Heart left ventricle (tissue), 13 donors: ENCODE results near the gene SUMO3.

ENCODE experiments used
- POLR2A ChIP-seq, 2 donors: fragments of 450-650 bp; IDR thresholded peaks; one replicate each; pipeline ENCODE4 v1.6.1; 2017; ENCODE audit warnings: antibody characterized with exemption in 2 of 2, mild to moderate bottlenecking in 2 of 2, moderate library complexity in 2 of 2
- TF ChIP-seq, protein P1 (sequence below), 12 donors: fragments of 200-600 bp; sonication (generic) in 4 of 12; IDR thresholded peaks; one replicate each; pipeline versions ENCODE4 v1.5.0 to v1.8.0; 2018 to 2022; ENCODE audit warnings: antibody characterized with exemption in 12 of 12, mild to moderate bottlenecking in 5 of 12
- donor health status: ischemic (EF 13 %, LVEDD 7.1; RV severe dilation, severe dysfunction).
- donor health status: DM: no; HTN: yes; CAD: no.
- donor health status: DM: no; HTN: no; CAD: no.
- donor health status: ischemic (EF 25% LVEDD 6.9; RV normal size, moderate dysfunction).
- donor health status: ischemic (EF 25% LVEDD 5.7; RV mildly dilated, moderate dysfunction).
- donor health status: ischemic (EF 35%, LVEDD 5.7; RV mildly dilated, moderate dysfunction).
- donor health status: nonischemic (EF 11% LVEDD 7.7; RV severe dilation, severe dysfunction).
- donor health status: DM: yes; HTN: yes; CAD: no.
- donor health status: PGD.
- donor health status: ischemic (EF 29% LVEDD 5.4; RV normal size, mild dysfunction).
- donor health status: nonischemic (EF 23%, LVEDD 6.1; RV moderate dilation, normal function).

DNA sequence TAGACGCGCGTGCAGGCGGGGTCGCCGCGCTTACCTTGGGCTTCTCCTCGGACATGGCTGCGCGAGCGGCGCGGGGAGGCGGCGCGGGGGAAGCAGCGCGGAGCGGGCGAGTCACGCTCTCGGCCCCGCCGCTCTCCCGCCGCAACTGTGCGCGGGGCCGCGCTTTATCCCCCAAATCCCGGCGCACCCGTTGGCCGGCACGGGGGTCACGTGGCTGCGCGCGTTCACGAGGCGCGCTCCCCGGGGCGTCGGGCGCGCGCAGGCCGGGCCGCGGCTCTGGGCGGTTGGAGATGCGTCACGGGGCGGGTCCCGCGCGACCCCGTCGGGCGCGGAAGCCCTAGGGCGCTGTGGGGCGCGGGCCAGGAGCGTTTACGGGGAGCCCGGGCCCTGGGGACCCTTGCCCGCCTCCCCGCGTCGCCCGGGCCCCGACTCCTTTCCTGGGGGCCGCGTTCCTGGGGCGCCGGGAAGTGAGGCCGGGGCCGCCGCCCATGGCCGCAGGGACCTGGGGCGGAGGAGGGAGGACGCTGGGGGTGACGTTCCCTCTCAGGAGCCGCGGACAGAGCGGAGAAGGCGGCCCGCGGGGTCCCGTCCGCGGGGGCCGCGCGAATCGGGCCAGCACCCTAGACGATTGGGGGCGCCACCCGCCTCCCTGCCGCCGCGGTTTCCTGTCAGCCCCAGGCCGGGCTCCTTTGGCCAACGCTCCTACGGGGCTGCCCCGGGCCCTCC is at the start of gene SUMO3:
- peak; percentile 87 to 97 for TF ChIP-seq POLR2A (IDR thresholded peaks at IDR 0.05)
- TF ChIP-seq, protein P1, sequence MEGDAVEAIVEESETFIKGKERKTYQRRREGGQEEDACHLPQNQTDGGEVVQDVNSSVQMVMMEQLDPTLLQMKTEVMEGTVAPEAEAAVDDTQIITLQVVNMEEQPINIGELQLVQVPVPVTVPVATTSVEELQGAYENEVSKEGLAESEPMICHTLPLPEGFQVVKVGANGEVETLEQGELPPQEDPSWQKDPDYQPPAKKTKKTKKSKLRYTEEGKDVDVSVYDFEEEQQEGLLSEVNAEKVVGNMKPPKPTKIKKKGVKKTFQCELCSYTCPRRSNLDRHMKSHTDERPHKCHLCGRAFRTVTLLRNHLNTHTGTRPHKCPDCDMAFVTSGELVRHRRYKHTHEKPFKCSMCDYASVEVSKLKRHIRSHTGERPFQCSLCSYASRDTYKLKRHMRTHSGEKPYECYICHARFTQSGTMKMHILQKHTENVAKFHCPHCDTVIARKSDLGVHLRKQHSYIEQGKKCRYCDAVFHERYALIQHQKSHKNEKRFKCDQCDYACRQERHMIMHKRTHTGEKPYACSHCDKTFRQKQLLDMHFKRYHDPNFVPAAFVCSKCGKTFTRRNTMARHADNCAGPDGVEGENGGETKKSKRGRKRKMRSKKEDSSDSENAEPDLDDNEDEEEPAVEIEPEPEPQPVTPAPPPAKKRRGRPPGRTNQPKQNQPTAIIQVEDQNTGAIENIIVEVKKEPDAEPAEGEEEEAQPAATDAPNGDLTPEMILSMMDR (IDR thresholded peaks at IDR 0.05): peak in 3 of 12 donors; percentile 8 to 36 (median 17)
